ENCODE data around the gene MSTN.

MSTN gene

DNA sequence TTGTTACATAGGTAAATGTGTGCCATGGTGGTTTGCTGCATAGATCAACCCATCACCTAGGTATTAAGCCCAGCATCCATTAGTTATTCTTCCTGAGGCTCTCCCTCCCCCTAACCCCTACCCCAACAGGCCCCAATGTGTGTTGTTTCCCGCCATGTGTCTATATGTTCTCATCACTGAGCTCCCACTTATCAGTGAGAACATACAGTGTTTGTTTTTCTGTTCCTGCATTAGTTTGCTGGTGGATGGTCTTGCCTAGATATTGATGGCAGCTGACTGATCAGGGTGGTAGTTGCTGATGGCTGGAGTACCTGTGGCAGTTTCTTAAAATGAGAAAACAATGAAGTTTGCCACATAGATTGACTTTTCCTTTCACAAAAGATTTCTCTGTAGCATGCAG lies 34.6 kb upstream of the MSTN start:
- TF ChIP-seq MAX (IDR thresholded peaks at IDR 0.05; ENCODE audit: low read depth, low read length) (no peak), POLR2A (IDR thresholded peaks at IDR 0.05; ENCODE audit: extremely low read depth, insufficient read length) (no peak), CTCF (IDR thresholded peaks at IDR 0.05; ENCODE audit: low read depth, low read length) (no peak), MYC (IDR thresholded peaks at IDR 0.05; ENCODE audit: low read depth, low read length) (no peak)

DNA sequence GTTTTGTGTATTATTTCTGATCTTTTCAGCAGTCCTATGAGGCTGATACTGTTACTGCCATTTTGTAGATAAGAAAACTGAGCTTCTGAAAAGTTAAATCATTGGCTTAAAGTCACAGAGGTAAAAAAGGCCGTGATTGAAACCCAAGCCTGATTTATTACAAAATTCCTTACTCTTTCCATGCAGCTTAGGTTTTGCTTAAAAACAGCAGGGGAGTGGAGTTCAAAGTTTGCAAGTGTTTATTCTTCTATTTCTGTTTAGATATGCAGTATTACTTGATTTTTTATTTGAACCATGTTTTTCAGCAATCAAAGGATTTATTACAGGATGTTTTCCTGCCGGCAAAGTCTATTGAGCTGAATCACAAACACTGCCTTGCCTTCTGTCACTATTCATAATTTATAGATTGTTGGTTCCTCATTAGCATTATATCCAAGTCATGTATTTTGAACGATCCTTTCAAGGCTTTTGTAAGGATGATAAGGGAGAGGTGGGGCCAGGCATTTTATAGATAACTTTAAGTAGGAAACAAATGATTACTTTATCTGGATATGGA lies 31.9 kb upstream of the MSTN start:
- H3K4me3 ChIP-seq (ENCODE audit: low read depth, low read length) = no peak overlapping the region
- no peak for TF ChIP-seq POLR2A (IDR thresholded peaks at IDR 0.05; ENCODE audit: extremely low read depth, insufficient read length)
- no peak for TF ChIP-seq MYC (IDR thresholded peaks at IDR 0.05; ENCODE audit: low read depth, low read length)
- TF ChIP-seq MAX (IDR thresholded peaks at IDR 0.05; ENCODE audit: low read depth, low read length) = no peak
- TF ChIP-seq CTCF (IDR thresholded peaks at IDR 0.05; ENCODE audit: low read depth, low read length) = no peak
- no peak for DNase-seq (ENCODE audit: low read depth)

More for the DNA sequence above, 34.6 kb upstream of the MSTN start:
- H3K4me3 ChIP-seq (ENCODE audit: low read depth, low read length) = no peak overlapping the region
- no peak for DNase-seq (ENCODE audit: low read depth)

DNA sequence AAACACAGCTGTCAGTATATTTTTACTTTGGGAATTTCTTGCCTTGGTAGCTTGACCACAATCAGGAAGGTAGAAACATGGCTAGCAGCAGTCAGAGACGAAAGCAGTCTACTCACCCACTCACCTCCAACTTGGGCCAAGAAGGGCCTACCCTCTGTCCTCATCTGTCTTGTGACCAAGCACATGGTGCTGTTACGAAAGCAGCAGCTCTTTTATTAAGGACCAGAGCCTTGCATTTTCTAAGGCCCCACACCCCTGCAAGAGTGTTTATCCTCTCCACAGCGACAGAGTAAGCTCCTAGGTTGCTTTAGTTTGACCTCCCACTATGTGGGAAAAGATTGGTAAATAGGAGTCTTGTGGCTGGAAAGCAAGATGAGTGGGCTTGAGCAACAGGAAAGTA lies 31.3 kb upstream of the MSTN start:
- no peak overlapping the region for H3K4me3 ChIP-seq (ENCODE audit: low read depth, low read length)
- TF ChIP-seq MAX (IDR thresholded peaks at IDR 0.05; ENCODE audit: low read depth, low read length) (peak; percentile 26; the same call in 1 of the 2 replicates), CTCF (IDR thresholded peaks at IDR 0.05; ENCODE audit: low read depth, low read length) (no peak)
- DNase-seq (ENCODE audit: low read depth) = peak; percentile 4

- TF ChIP-seq MAX (IDR thresholded peaks at IDR 0.05; ENCODE audit: low read depth, low read length) (no peak), POLR2A (IDR thresholded peaks at IDR 0.05; ENCODE audit: extremely low read depth, insufficient read length) (no peak), CTCF (IDR thresholded peaks at IDR 0.05; ENCODE audit: low read depth, low read length) (no peak), MYC (IDR thresholded peaks at IDR 0.05; ENCODE audit: low read depth, low read length) (no peak)
- DNase-seq (ENCODE audit: low read depth) = no peak
- no peak overlapping the region for H3K4me3 ChIP-seq (ENCODE audit: low read depth, low read length)
These were observed 27.6 kb upstream of the MSTN start for GRCh38 chr2:190090148-190090547.

GRCh38 chr2:190088917-190089316 lies 26.4 kb upstream of the MSTN start:
- H3K4me3 ChIP-seq (ENCODE audit: low read depth, low read length) = no peak overlapping the region
- peak; percentile 73 for DNase-seq (ENCODE audit: low read depth)
- no peak for TF ChIP-seq POLR2A (IDR thresholded peaks at IDR 0.05; ENCODE audit: extremely low read depth, insufficient read length)
- TF ChIP-seq CTCF (IDR thresholded peaks at IDR 0.05; ENCODE audit: low read depth, low read length) = peak; percentile 57

- DNase-seq (ENCODE audit: low read depth) = no peak
- H3K4me3 ChIP-seq (ENCODE audit: low read depth, low read length) = no peak overlapping the region
- TF ChIP-seq CTCF (IDR thresholded peaks at IDR 0.05; ENCODE audit: low read depth, low read length) (no peak), MYC (IDR thresholded peaks at IDR 0.05; ENCODE audit: low read depth, low read length) (no peak), POLR2A (IDR thresholded peaks at IDR 0.05; ENCODE audit: extremely low read depth, insufficient read length) (no peak), MAX (IDR thresholded peaks at IDR 0.05; ENCODE audit: low read depth, low read length) (no peak)
These were observed 22.2 kb upstream of the MSTN start for GRCh38 chr2:190084704-190085103.
